H1 (cell line): ENCODE results near the gene GSG1L. TPM values are rescaled to one million over a fixed set of nuclear protein-coding genes. Genes with fewer than 3 reads are reported as not detected.

ENCODE experiments used
- CTCF ChIA-PET: fragments of 300-600 bp; sonication (Branson Sonifier 250); formaldehyde crosslinking; loops from one replicate; lab custom pipeline; 2021; ENCODE audit not compliant: partially characterized antibody; lab: Charles Lee
- POLR2A ChIA-PET: fragments of 300-600 bp; sonication (Branson Sonifier 250); formaldehyde crosslinking; loops from one replicate; lab custom pipeline; 2021; ENCODE audit warnings: inconsistent platforms; ENCODE audit not compliant: partially characterized antibody; lab: Charles Lee
- DNase-seq, 2 experiments: peaks; one replicate each; pipeline versions ENCODE4 v3.0.0 to v3.0.0-alpha.2; 2010 to 2022; ENCODE audit warnings: low spot score in 2 of 2, low read depth in 1 of 2, mixed read lengths in 1 of 2
- FAIRE-seq: peaks from 2 replicates; lab custom pipeline; 2011; peaks lifted over from hg19 to GRCh38; lab: Jason Lieb, UNC
- H2AFZ ChIP-seq: 2 replicates; pipeline ENCODE4 v1.8.1; 2012; ENCODE audit warnings: low read length, inconsistent platforms
- H2AK5ac ChIP-seq: 2 replicates; pipeline ENCODE4 v1.6.1; 2013; ENCODE audit warnings: low read depth, low read length
- H2BK120ac ChIP-seq: replicated peaks from 2 replicates; pipeline ENCODE3; 2013; ENCODE audit warnings: low read depth, low read length, inconsistent platforms
- H2BK12ac ChIP-seq: 2 replicates; pipeline ENCODE4 v1.6.1; 2013; ENCODE audit warnings: low read depth, low read length
- H2BK15ac ChIP-seq: 2 replicates; pipeline ENCODE4 v1.6.1; 2013; ENCODE audit warnings: low read length
- H2BK20ac ChIP-seq: 2 replicates; pipeline ENCODE4 v1.6.1; 2013; ENCODE audit warnings: low read length
- H2BK5ac ChIP-seq: 2 replicates; pipeline ENCODE4 v1.6.1; 2013; ENCODE audit warnings: low read depth, low read length
- H3K14ac ChIP-seq: 2 replicates; pipeline ENCODE4 v1.6.1; 2013; ENCODE audit warnings: inconsistent platforms; ENCODE audit not compliant: insufficient read length
- H3K18ac ChIP-seq: 2 replicates; pipeline ENCODE4 v1.6.1; 2013; ENCODE audit warnings: low read length; ENCODE audit errors: extremely low read depth
- H3K23ac ChIP-seq: 2 replicates; pipeline ENCODE4 v1.6.1; 2013; ENCODE audit warnings: inconsistent platforms; ENCODE audit not compliant: insufficient read length
- H3K23me2 ChIP-seq: 2 replicates; pipeline ENCODE4 v1.6.1; 2013; ENCODE audit warnings: low read depth, low read length
- H3K27ac ChIP-seq: 2 replicates; pipeline ENCODE4 v1.6.1; 2011; ENCODE audit warnings: low read depth, low read length, inconsistent platforms
- H3K27me3 ChIP-seq, 4 experiments: replicated peaks in 1 of 4; 1 replicate in 1 of 4; 2 replicates in 3 of 4; pipeline versions ENCODE4 v1.6.1 to v1.8.1; 2011 to 2013; ENCODE audit warnings: low read length in 3 of 4, mild to moderate bottlenecking in 3 of 4, inconsistent platforms in 2 of 4, mixed read lengths in 2 of 4, moderate library complexity in 1 of 4; ENCODE audit not compliant: control insufficient read depth in 3 of 4, insufficient read depth in 3 of 4; ENCODE audit errors: extremely low read depth in 1 of 4
- H3K36me3 ChIP-seq, 4 experiments: 2 replicates each; pipeline versions ENCODE4 v1.6.1 to v1.8.1; 2011 to 2013; ENCODE audit warnings: mild to moderate bottlenecking in 4 of 4, low read length in 3 of 4, moderate library complexity in 2 of 4, control low read depth in 1 of 4, inconsistent platforms in 1 of 4; ENCODE audit not compliant: insufficient read depth in 4 of 4, control insufficient read depth in 2 of 4
- H3K4ac ChIP-seq: replicated peaks from 2 replicates; pipeline ENCODE3; 2013; ENCODE audit warnings: low read length, low read depth, mixed read lengths, inconsistent platforms; ENCODE audit not compliant: insufficient read length
- H3K4me1 ChIP-seq, 4 experiments: replicated peaks in 1 of 4; 1 replicate in 1 of 4; 2 replicates in 3 of 4; pipeline versions ENCODE4 v1.6.1 to v1.8.1; 2011 to 2013; ENCODE audit warnings: low read length in 3 of 4, inconsistent platforms in 2 of 4, mixed read lengths in 1 of 4; ENCODE audit not compliant: insufficient read depth in 4 of 4, control insufficient read depth in 3 of 4
- H3K4me2 ChIP-seq, 2 experiments: 2 replicates each; pipeline versions ENCODE4 v1.6.1 to v1.8.1; 2011 to 2013; ENCODE audit warnings: low read depth in 2 of 2, low read length in 2 of 2, control low read depth in 1 of 2, inconsistent platforms in 1 of 2, mild to moderate bottlenecking in 1 of 2; ENCODE audit not compliant: insufficient read depth in 1 of 2
- H3K4me3 ChIP-seq, 4 experiments: fragments of 200-600, 300-600 bp in 1 of 4; sonication (generic), shearing (Covaris generic), sonication (Bioruptor Twin) in 1 of 4; 2 replicates each; pipeline versions ENCODE4 v1.5.1 to v1.8.1; 2011 to 2016; ENCODE audit warnings: low read length in 4 of 4, low read depth in 3 of 4, control low read depth in 2 of 4, inconsistent platforms in 2 of 4, mild to moderate bottlenecking in 2 of 4, mixed read lengths in 1 of 4, moderate library complexity in 1 of 4; ENCODE audit not compliant: insufficient read depth in 2 of 4; ENCODE audit errors: extremely low read depth in 1 of 4
- H3K56ac ChIP-seq: replicated peaks from 2 replicates; pipeline ENCODE3; 2013; ENCODE audit warnings: low read depth, mild to moderate bottlenecking, mixed read lengths, low read length, inconsistent platforms; ENCODE audit not compliant: insufficient read length
- H3K79me1 ChIP-seq: 2 replicates; pipeline ENCODE4 v1.6.1; 2013; ENCODE audit warnings: low read depth, low read length, control low read depth
- H3K79me2 ChIP-seq, 2 experiments: 2 replicates each; pipeline versions ENCODE4 v1.6.1 to v1.8.1; 2012 to 2013; ENCODE audit warnings: low read length in 2 of 2, mild to moderate bottlenecking in 2 of 2, inconsistent platforms in 1 of 2; ENCODE audit not compliant: insufficient read depth in 2 of 2, control insufficient read depth in 1 of 2
- H3K9ac ChIP-seq, 4 experiments: replicated peaks in 1 of 4; 1 replicate in 1 of 4; 2 replicates in 3 of 4; pipeline versions ENCODE4 v1.6.1 to v1.8.1; 2011 to 2013; ENCODE audit warnings: low read depth in 3 of 4, low read length in 3 of 4, control low read depth in 2 of 4, mild to moderate bottlenecking in 2 of 4, moderate library complexity in 2 of 4, inconsistent platforms in 1 of 4; ENCODE audit errors: extremely low read depth in 1 of 4
- H3K9me3 ChIP-seq, 2 experiments: 2 replicates each; pipeline versions ENCODE4 v1.6.1 to v1.8.1; 2012 to 2013; ENCODE audit warnings: mild to moderate bottlenecking in 2 of 2, moderate library complexity in 2 of 2, control low read depth in 1 of 2, inconsistent platforms in 1 of 2, low read depth in 1 of 2, low read length in 1 of 2, mixed read lengths in 1 of 2; ENCODE audit not compliant: insufficient read depth in 2 of 2
- H4K20me1 ChIP-seq, 2 experiments: replicated peaks in 1 of 2; 2 replicates each; pipeline versions ENCODE3 to v1.8.1; 2011 to 2013; ENCODE audit warnings: inconsistent platforms in 2 of 2, low read length in 2 of 2, mild to moderate bottlenecking in 1 of 2; ENCODE audit not compliant: insufficient read depth in 2 of 2, control insufficient read depth in 1 of 2
- H4K5ac ChIP-seq: 2 replicates; pipeline ENCODE4 v1.6.1; 2013; ENCODE audit warnings: low read length, low read depth, mixed read lengths, inconsistent platforms; ENCODE audit not compliant: insufficient read length
- H4K8ac ChIP-seq: 2 replicates; pipeline ENCODE4 v1.8.0; 2013; ENCODE audit warnings: mild to moderate bottlenecking, moderate library complexity, low read length, inconsistent platforms; ENCODE audit not compliant: insufficient read depth; ENCODE audit errors: extremely low read depth
- H4K91ac ChIP-seq: replicated peaks from 2 replicates; pipeline ENCODE3; 2013; ENCODE audit warnings: low read length, mixed read lengths, inconsistent platforms; ENCODE audit not compliant: insufficient read length
- JUN ChIP-seq: IDR thresholded peaks from 2 replicates; pipeline ENCODE4 v1.6.1; 2011; ENCODE audit warnings: low read depth, mild to moderate bottlenecking, improper control_type of control experiment, low read length
- JUND ChIP-seq: IDR thresholded peaks from 2 replicates; pipeline ENCODE4 v1.6.1; 2011; ENCODE audit warnings: mild to moderate bottlenecking, improper control_type of control experiment, low read length
- KDM1A ChIP-seq: fragments of 200-600, 300-600 bp; sonication (generic); IDR thresholded peaks from 2 replicates; pipeline ENCODE4 v1.7.1; 2016; ENCODE audit warnings: mild to moderate bottlenecking, low read length, borderline replicate concordance
- KDM4A ChIP-seq: IDR thresholded peaks from one replicate; pipeline ENCODE4 v1.7.1; 2012; ENCODE audit warnings: low read depth, mild to moderate bottlenecking, moderate library complexity, low read length, inconsistent platforms; ENCODE audit not compliant: severe bottlenecking
- PHF8 ChIP-seq: fragments of 200-600 bp; sonication (generic); conservative IDR thresholded peaks from 2 replicates; pipeline ENCODE4 v1.7.1; 2012; ENCODE audit warnings: low read depth, mild to moderate bottlenecking, inconsistent platforms, low read length, moderate library complexity
- RFX5 ChIP-seq: IDR thresholded peaks from 2 replicates; pipeline ENCODE4 v1.6.1; 2011; ENCODE audit warnings: low read depth, low read length, improper control_type of control experiment, borderline replicate concordance
- SUZ12 ChIP-seq: fragments of 200-600 bp; sonication (generic); IDR thresholded peaks from 2 replicates; pipeline ENCODE4 v1.6.1; 2012; ENCODE audit warnings: mild to moderate bottlenecking, inconsistent platforms, low read length, moderate library complexity, mixed read lengths
- TAF7 ChIP-seq: optimal IDR thresholded peaks from 2 replicates; pipeline ENCODE3; 2011; ENCODE audit warnings: low read depth, mild to moderate bottlenecking, inconsistent platforms, low read length, moderate library complexity, borderline replicate concordance
- TCF12 ChIP-seq: IDR thresholded peaks from 2 replicates; pipeline ENCODE4 v1.6.1; 2011; ENCODE audit warnings: low read depth, mild to moderate bottlenecking, low read length
- WGBS, 2 experiments: shearing (Covaris generic) in 1 of 2; methylation state at CpG; one replicate each; pipeline versions ENCODE4 v1.1.6 to v1.1.7; 2013 to 2015; ENCODE audit warnings: low lambda C conversion rate in 2 of 2, mixed read lengths in 2 of 2, inconsistent platforms in 1 of 2, low coverage in 1 of 2, missing lambda C conversion rate in 1 of 2; ENCODE audit not compliant: insufficient replicate concordance in 2 of 2, insufficient coverage in 1 of 2, insufficient read length in 1 of 2; ENCODE audit errors: extremely low coverage in 1 of 2, missing lambda C conversion rate in 1 of 2; 5-methylcytosine and 5-hydroxymethylcytosine counted together
- polyA plus RNA-seq, 7 experiments: library from polyadenylated mRNA; depleted of rRNA in 3 of 7; stranded (reverse) in 5 of 7; unstranded in 2 of 7; fragments of >200 nt in 5 of 7; fragments of 200-250 nt in 2 of 7; gene quantifications; 1 replicate in 5 of 7; 2 replicates in 1 of 7; 4 replicates in 1 of 7; pipeline versions ENCODE4 v1.2.1 to v1.2.3, GENCODE V29; 2011 to 2013; ENCODE audit warnings: missing spikeins in 2 of 7, mixed read lengths in 2 of 7
- total RNA-seq: library from RNA; stranded (reverse); fragmentation: NEBNext Ultra II Directional; extraction: Animal tissue kit (Norgen Biotek cat#: 25700); gene quantifications from 2 replicates; pipeline ENCODE4 v1.2.1, GENCODE V29; 2021
- TF ChIP-seq, protein P1 (sequence below), 3 experiments: IDR thresholded peaks; 1 replicate in 2 of 3; 2 replicates in 1 of 3; pipeline versions ENCODE4 v1.5.1 to v1.6.1; 2011; ENCODE audit warnings: low read length in 3 of 3, mild to moderate bottlenecking in 3 of 3, inconsistent platforms in 2 of 3, low read depth in 1 of 3, moderate library complexity in 1 of 3; ENCODE audit not compliant: insufficient read depth in 1 of 3; ENCODE audit errors: control extremely low read depth in 1 of 3

Gene GSG1L
- total and polyA plus RNA-seq, 2 of the 8 experiments (the other 6 are each of a cell fraction or from before 2014, with no cell fraction given): 0.71 to 1.1 TPM

DNA sequence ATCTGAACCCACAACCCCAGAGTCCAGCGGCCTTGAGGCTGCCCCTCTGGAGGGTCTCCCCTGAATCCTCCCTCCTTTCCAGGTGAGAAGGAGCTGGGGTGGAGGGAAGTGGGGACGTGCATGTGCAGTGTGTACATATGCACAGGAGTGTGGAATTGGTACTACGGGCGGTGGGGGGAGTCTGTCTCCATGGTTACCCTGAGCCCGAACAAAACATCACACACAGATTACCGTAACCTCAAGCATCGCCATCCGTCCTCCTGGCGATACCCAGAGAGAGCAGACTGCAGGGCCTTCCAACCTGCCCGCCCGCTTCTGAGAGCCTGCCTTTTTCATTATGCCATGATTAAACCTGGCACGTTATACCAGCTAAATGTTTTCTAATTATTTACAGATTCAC lies 25.1 kb downstream of the GSG1L start:
- no peak overlapping the region for H3K4me3 ChIP-seq
- no peak overlapping the region for H3K4ac ChIP-seq
- ChIA-PET POLR2A (no interaction called here), CTCF (no interaction called here)
- H3K9ac ChIP-seq: no peak overlapping the region
- H4K20me1 ChIP-seq: peaks cover 0 to 5% of the 10 kb centered on the region in 2 experiments
- 95% methylated on average over 12 of the region's 12 CpGs; no CpG with 5 or more reads in 1 of the 2 experiments for WGBS, 2 experiments
- no peak overlapping the region for H3K56ac ChIP-seq
- no peaks in the 10 kb centered on the region for H3K36me3 ChIP-seq
- no peak overlapping the region for H3K18ac ChIP-seq
- no peak overlapping the region for H4K91ac ChIP-seq
- no peak overlapping the region for H3K27ac ChIP-seq
- H2AK5ac ChIP-seq: no peak overlapping the region
- no peak for FAIRE-seq
- no peak overlapping the region for H2AFZ ChIP-seq
- no peak overlapping the region for H3K4me2 ChIP-seq
- no peak overlapping the region for H3K23ac ChIP-seq
- no peaks in the 10 kb centered on the region for H3K79me1 ChIP-seq
- peaks cover 3% of the 10 kb centered on the region for H3K23me2 ChIP-seq
- no peak for DNase-seq
- no peak overlapping the region for H2BK12ac ChIP-seq
- H3K79me2 ChIP-seq: no peaks in the 10 kb centered on the region
- H2BK120ac ChIP-seq: no peak overlapping the region
- H3K4me1 ChIP-seq: peaks cover 0 to 7% (median 3%) of the 10 kb centered on the region in 4 experiments; a peak in 5 of 7 replicates
- H4K5ac ChIP-seq: no peak overlapping the region
- H3K9me3 ChIP-seq: no peaks in the 10 kb centered on the region; a peak in 1 of 4 replicates
- H2BK15ac ChIP-seq: no peak overlapping the region
- no peak overlapping the region for H2BK5ac ChIP-seq
- H3K27me3 ChIP-seq: 0 out of 7 replicates have a peak, but pooled peaks cover 0 to 2% (median 0%) of the 10 kb centered on the region in 4 experiments
- no peak overlapping the region for H4K8ac ChIP-seq
- H2BK20ac ChIP-seq: no peak overlapping the region
- H3K14ac ChIP-seq: no peak overlapping the region
- no peak for TF ChIP-seq KDM4A
- TF ChIP-seq JUND: no peak
- no peak for TF ChIP-seq PHF8
- TF ChIP-seq KDM1A: no peak
- no peak for TF ChIP-seq RFX5
- TF ChIP-seq, protein P1, sequence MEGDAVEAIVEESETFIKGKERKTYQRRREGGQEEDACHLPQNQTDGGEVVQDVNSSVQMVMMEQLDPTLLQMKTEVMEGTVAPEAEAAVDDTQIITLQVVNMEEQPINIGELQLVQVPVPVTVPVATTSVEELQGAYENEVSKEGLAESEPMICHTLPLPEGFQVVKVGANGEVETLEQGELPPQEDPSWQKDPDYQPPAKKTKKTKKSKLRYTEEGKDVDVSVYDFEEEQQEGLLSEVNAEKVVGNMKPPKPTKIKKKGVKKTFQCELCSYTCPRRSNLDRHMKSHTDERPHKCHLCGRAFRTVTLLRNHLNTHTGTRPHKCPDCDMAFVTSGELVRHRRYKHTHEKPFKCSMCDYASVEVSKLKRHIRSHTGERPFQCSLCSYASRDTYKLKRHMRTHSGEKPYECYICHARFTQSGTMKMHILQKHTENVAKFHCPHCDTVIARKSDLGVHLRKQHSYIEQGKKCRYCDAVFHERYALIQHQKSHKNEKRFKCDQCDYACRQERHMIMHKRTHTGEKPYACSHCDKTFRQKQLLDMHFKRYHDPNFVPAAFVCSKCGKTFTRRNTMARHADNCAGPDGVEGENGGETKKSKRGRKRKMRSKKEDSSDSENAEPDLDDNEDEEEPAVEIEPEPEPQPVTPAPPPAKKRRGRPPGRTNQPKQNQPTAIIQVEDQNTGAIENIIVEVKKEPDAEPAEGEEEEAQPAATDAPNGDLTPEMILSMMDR (IDR thresholded peaks at IDR 0.05; ENCODE audit: control extremely low read depth in 1 of 3, insufficient read depth in 1 of 3, low read depth in 1 of 3, low read length in 3 of 3): no peak
- TF ChIP-seq TCF12: no peak
- no peak for TF ChIP-seq SUZ12
- TF ChIP-seq JUN: no peak
- TF ChIP-seq TAF7: no peak
